HepG2 (cell line): Measurements from ENCODE around the gene LGI4. TPM values are rescaled to one million over a fixed set of nuclear protein-coding genes. Genes with fewer than 3 reads are reported as not detected.
A peak's percentile ranks its signal among the peaks of the same experiment; 100 is the strongest.

Experiments used
- BRD4 ChIP-seq: sonication (generic); formaldehyde crosslinking; IDR thresholded peaks from 2 replicates; pipeline ENCODE4 v1.4.0; 2020; ENCODE audit warnings: missing genetic modification reagents
- CEBPG ChIP-seq: IDR thresholded peaks from 2 replicates; pipeline ENCODE4 v1.6.1; 2016
- GABPA ChIP-seq, 2 experiments: IDR thresholded peaks; 2 replicates each; pipeline ENCODE4 v1.6.1; 2011 to 2016; ENCODE audit warnings: low read depth in 2 of 2, low read length in 1 of 2, missing biosample characterization in 1 of 2, missing genetic modification characterization in 1 of 2
- MAFG ChIP-seq: sonication (generic); formaldehyde crosslinking; IDR thresholded peaks from 2 replicates; pipeline ENCODE4 v1.5.1; 2020; ENCODE audit warnings: mild to moderate bottlenecking, missing genetic modification reagents
- MED13 ChIP-seq: sonication (generic); formaldehyde crosslinking; IDR thresholded peaks from 2 replicates; pipeline ENCODE4 v1.5.0; 2020; ENCODE audit warnings: missing genetic modification reagents
- RCOR2 ChIP-seq: IDR thresholded peaks from 2 replicates; pipeline ENCODE4 v1.6.1; 2016; ENCODE audit warnings: missing biosample characterization, missing genetic modification reagents
- TBP ChIP-seq: sonication (generic); formaldehyde crosslinking; IDR thresholded peaks from 2 replicates; pipeline ENCODE4 v1.5.0; 2020; ENCODE audit warnings: missing genetic modification reagents
- ZNF136 ChIP-seq: sonication (generic); formaldehyde crosslinking; IDR thresholded peaks from 2 replicates; pipeline ENCODE4 v1.8.1; 2022; ENCODE audit warnings: low read depth, mild to moderate bottlenecking, moderate library complexity, missing genetic modification reagents
- ZNF543 ChIP-seq: sonication (generic); formaldehyde crosslinking; IDR thresholded peaks from 2 replicates; pipeline ENCODE4 v1.4.0; 2020; ENCODE audit warnings: mild to moderate bottlenecking, missing genetic modification reagents
- polyA plus RNA-seq, 8 experiments: library from polyadenylated mRNA; depleted of rRNA in 3 of 8; stranded (reverse) in 7 of 8; unstranded in 1 of 8; fragments of >200 nt; fragmentation: Illumina TruSeq in 4 of 8; extraction: Trizol in 4 of 8; gene quantifications; 2 replicates each; pipeline versions ENCODE4 v1.2.1 to v1.2.3, GENCODE V29; 2011 to 2016; ENCODE audit warnings: low read depth in 4 of 8, missing spikeins in 1 of 8, mixed read lengths in 1 of 8; ENCODE audit not compliant: insufficient read depth in 1 of 8
- total RNA-seq, 5 experiments: library from RNA; depleted of rRNA; stranded (reverse); fragments of >200 nt; fragmentation: Illumina TruSeq; extraction: Trizol; gene quantifications; 2 replicates each; pipeline ENCODE4 v1.2.3, GENCODE V29; 2016; ENCODE audit warnings: low read depth in 1 of 5
- TF ChIP-seq, protein P1 (sequence below): IDR thresholded peaks from 2 replicates; pipeline ENCODE4 v1.6.1; 2018; ENCODE audit warnings: missing genetic modification reagents
- TF ChIP-seq, protein P2 (sequence below): sonication (generic); formaldehyde crosslinking; IDR thresholded peaks from 2 replicates; pipeline ENCODE4 v1.5.0; 2020; ENCODE audit warnings: mild to moderate bottlenecking, missing genetic modification reagents
- TF ChIP-seq, protein P3 (sequence below): IDR thresholded peaks from 2 replicates; pipeline ENCODE4 v1.6.1; 2016
- TF ChIP-seq, protein P4 (sequence below): sonication (generic); formaldehyde crosslinking; IDR thresholded peaks from 2 replicates; pipeline ENCODE4 v1.9.0; 2021; ENCODE audit warnings: mild to moderate bottlenecking, missing genetic modification reagents
- TF ChIP-seq, protein P5 (sequence below): sonication (generic); formaldehyde crosslinking; IDR thresholded peaks from 2 replicates; pipeline ENCODE4 v1.9.0; 2022; ENCODE audit warnings: low read depth, missing genetic modification reagents

Gene LGI4
- total and polyA plus RNA-seq, 2 of the 13 experiments (the other 11 are each of a cell fraction or from before 2014, with no cell fraction given), result 2.8 TPM; not detected in 1

DNA sequence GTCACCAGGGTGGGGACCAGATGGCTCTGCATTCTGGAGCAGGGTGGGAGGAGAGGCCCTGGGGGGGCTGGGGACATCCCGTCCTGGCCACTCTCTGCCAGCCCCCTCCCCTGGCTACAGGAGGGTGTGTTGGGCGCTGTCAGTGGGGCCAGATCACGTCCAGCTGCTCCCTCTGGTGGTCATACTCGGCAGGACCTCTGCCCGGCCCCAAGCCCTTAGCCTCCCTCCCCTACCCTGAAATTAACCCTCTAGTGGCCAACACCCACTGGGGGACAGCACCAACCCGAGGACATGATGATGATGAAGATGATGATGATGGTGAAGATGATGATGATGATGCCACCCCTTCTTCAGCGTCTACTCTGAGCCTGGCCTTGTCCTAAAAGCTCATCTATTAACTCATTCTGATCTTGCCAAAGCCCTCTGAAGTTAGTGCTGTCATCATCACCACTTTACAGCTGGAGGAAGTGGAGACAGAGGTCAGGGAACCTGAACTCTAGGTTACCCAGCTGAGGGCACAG, 590 bp upstream of the LGI4 start (continued):
- TF ChIP-seq, protein P1, sequence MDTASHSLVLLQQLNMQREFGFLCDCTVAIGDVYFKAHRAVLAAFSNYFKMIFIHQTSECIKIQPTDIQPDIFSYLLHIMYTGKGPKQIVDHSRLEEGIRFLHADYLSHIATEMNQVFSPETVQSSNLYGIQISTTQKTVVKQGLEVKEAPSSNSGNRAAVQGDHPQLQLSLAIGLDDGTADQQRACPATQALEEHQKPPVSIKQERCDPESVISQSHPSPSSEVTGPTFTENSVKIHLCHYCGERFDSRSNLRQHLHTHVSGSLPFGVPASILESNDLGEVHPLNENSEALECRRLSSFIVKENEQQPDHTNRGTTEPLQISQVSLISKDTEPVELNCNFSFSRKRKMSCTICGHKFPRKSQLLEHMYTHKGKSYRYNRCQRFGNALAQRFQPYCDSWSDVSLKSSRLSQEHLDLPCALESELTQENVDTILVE (CRISPR knock-in tag), result 0 out of 2 replicates have a peak, but pooled peaks have one; percentile 47
- TF ChIP-seq ZNF136, result no peak
- TF ChIP-seq ZNF543 (CRISPR knock-in tag), result no peak
- TF ChIP-seq CEBPG (CRISPR knock-in tag), result no peak
- no peak for TF ChIP-seq TBP (CRISPR knock-in tag)
- TF ChIP-seq, protein P2, sequence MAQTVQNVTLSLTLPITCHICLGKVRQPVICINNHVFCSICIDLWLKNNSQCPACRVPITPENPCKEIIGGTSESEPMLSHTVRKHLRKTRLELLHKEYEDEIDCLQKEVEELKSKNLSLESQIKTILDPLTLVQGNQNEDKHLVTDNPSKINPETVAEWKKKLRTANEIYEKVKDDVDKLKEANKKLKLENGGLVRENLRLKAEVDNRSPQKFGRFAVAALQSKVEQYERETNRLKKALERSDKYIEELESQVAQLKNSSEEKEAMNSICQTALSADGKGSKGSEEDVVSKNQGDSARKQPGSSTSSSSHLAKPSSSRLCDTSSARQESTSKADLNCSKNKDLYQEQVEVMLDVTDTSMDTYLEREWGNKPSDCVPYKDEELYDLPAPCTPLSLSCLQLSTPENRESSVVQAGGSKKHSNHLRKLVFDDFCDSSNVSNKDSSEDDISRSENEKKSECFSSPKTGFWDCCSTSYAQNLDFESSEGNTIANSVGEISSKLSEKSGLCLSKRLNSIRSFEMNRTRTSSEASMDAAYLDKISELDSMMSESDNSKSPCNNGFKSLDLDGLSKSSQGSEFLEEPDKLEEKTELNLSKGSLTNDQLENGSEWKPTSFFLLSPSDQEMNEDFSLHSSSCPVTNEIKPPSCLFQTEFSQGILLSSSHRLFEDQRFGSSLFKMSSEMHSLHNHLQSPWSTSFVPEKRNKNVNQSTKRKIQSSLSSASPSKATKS (CRISPR knock-in tag), result no peak
- TF ChIP-seq, protein P3, sequence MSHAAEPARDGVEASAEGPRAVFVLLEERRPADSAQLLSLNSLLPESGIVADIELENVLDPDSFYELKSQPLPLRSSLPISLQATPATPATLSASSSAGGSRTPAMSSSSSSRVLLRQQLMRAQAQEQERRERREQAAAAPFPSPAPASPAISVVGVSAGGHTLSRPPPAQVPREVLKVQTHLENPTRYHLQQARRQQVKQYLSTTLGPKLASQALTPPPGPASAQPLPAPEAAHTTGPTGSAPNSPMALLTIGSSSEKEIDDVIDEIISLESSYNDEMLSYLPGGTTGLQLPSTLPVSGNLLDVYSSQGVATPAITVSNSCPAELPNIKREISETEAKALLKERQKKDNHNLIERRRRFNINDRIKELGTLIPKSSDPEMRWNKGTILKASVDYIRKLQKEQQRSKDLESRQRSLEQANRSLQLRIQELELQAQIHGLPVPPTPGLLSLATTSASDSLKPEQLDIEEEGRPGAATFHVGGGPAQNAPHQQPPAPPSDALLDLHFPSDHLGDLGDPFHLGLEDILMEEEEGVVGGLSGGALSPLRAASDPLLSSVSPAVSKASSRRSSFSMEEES (CRISPR knock-in tag), result no peak
- TF ChIP-seq MAFG (CRISPR knock-in tag), result no peak
- TF ChIP-seq RCOR2 (CRISPR knock-in tag), result 0 out of 2 replicates have a peak, but pooled peaks have one; percentile 27
- TF ChIP-seq BRD4, result 0 out of 2 replicates have a peak, but pooled peaks have one; percentile 21
- no peak for TF ChIP-seq GABPA (IDR thresholded peaks at IDR 0.05; ENCODE audit: low read depth, low read length)
- TF ChIP-seq GABPA (CRISPR knock-in tag; IDR thresholded peaks at IDR 0.05; ENCODE audit: low read depth), result peak; percentile 64; the same call in 1 of the 2 replicates
- TF ChIP-seq MED13, result no peak
- TF ChIP-seq, protein P4, sequence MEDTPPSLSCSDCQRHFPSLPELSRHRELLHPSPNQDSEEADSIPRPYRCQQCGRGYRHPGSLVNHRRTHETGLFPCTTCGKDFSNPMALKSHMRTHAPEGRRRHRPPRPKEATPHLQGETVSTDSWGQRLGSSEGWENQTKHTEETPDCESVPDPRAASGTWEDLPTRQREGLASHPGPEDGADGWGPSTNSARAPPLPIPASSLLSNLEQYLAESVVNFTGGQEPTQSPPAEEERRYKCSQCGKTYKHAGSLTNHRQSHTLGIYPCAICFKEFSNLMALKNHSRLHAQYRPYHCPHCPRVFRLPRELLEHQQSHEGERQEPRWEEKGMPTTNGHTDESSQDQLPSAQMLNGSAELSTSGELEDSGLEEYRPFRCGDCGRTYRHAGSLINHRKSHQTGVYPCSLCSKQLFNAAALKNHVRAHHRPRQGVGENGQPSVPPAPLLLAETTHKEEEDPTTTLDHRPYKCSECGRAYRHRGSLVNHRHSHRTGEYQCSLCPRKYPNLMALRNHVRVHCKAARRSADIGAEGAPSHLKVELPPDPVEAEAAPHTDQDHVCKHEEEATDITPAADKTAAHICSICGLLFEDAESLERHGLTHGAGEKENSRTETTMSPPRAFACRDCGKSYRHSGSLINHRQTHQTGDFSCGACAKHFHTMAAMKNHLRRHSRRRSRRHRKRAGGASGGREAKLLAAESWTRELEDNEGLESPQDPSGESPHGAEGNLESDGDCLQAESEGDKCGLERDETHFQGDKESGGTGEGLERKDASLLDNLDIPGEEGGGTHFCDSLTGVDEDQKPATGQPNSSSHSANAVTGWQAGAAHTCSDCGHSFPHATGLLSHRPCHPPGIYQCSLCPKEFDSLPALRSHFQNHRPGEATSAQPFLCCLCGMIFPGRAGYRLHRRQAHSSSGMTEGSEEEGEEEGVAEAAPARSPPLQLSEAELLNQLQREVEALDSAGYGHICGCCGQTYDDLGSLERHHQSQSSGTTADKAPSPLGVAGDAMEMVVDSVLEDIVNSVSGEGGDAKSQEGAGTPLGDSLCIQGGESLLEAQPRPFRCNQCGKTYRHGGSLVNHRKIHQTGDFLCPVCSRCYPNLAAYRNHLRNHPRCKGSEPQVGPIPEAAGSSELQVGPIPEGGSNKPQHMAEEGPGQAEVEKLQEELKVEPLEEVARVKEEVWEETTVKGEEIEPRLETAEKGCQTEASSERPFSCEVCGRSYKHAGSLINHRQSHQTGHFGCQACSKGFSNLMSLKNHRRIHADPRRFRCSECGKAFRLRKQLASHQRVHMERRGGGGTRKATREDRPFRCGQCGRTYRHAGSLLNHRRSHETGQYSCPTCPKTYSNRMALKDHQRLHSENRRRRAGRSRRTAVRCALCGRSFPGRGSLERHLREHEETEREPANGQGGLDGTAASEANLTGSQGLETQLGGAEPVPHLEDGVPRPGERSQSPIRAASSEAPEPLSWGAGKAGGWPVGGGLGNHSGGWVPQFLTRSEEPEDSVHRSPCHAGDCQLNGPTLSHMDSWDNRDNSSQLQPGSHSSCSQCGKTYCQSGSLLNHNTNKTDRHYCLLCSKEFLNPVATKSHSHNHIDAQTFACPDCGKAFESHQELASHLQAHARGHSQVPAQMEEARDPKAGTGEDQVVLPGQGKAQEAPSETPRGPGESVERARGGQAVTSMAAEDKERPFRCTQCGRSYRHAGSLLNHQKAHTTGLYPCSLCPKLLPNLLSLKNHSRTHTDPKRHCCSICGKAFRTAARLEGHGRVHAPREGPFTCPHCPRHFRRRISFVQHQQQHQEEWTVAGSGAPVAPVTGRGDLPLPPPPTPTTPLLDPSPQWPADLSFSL, result peak; percentile 65; the same call in 1 of the 2 replicates
- TF ChIP-seq, protein P5, sequence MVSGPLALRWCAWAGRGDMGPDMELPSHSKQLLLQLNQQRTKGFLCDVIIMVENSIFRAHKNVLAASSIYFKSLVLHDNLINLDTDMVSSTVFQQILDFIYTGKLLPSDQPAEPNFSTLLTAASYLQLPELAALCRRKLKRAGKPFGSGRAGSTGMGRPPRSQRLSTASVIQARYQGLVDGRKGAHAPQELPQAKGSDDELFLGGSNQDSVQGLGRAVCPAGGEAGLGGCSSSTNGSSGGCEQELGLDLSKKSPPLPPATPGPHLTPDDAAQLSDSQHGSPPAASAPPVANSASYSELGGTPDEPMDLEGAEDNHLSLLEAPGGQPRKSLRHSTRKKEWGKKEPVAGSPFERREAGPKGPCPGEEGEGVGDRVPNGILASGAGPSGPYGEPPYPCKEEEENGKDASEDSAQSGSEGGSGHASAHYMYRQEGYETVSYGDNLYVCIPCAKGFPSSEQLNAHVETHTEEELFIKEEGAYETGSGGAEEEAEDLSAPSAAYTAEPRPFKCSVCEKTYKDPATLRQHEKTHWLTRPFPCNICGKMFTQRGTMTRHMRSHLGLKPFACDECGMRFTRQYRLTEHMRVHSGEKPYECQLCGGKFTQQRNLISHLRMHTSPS (CRISPR knock-in tag), result peak; percentile 78; the same call in 1 of the 2 replicates
